Heart right ventricle (tissue), 16 donors: ENCODE results near the gene FST. TPM values are rescaled to one million over a fixed set of nuclear protein-coding genes. Genes with fewer than 3 reads are reported as not detected.

Experiments
- ATAC-seq, 8 donors: fragments of 200-7000 bp; cut with Tn5 transposase; one replicate each; pipeline ENCODE4 v1.9.1; 2020; ENCODE audit warnings: mild to moderate bottlenecking in 8 of 8, moderate library complexity in 8 of 8, moderate number of reproducible peaks in 1 of 8
- DNase-seq, 2 donors: peaks; one replicate each; pipeline ENCODE4 v3.0.0-alpha.2; 2020
- H3K27ac ChIP-seq, 10 donors: fragments of 200-600 bp; sonication (generic) in 2 of 10; one replicate each; pipeline versions ENCODE4 v1.5.0 to v1.8.0; 2020 to 2022; ENCODE audit warnings: mild to moderate bottlenecking in 3 of 10
- H3K27me3 ChIP-seq, 7 donors: fragments of 200-600 bp; one replicate each; pipeline ENCODE4 v1.8.0; 2021 to 2022; ENCODE audit warnings: mild to moderate bottlenecking in 2 of 7
- H3K36me3 ChIP-seq, 9 donors: fragments of 200-600 bp; sonication (generic) in 1 of 9; one replicate each; pipeline versions ENCODE4 v1.5.0 to v1.8.0; 2020 to 2022; ENCODE audit warnings: mild to moderate bottlenecking in 2 of 9
- H3K4me1 ChIP-seq, 9 donors: fragments of 200-600 bp; sonication (generic) in 1 of 9; one replicate each; pipeline versions ENCODE4 v1.5.0 to v1.8.0; 2020 to 2022; ENCODE audit warnings: mild to moderate bottlenecking in 4 of 9
- H3K4me3 ChIP-seq, 10 donors: fragments of 200-600 bp; sonication (generic) in 2 of 10; one replicate each; pipeline versions ENCODE4 v1.5.0 to v1.8.0; 2020 to 2022; ENCODE audit warnings: mild to moderate bottlenecking in 7 of 10, moderate library complexity in 2 of 10
- H3K9me3 ChIP-seq, 11 donors: fragments of 200-600 bp in 10 of 11; sonication (generic) in 2 of 11; one replicate each; pipeline versions ENCODE4 v1.5.0 to v1.8.0; 2013 to 2022; ENCODE audit warnings: mild to moderate bottlenecking in 2 of 11, control low read depth in 1 of 11, moderate library complexity in 1 of 11
- CTCF ChIP-seq, 9 donors: fragments of 200-600 bp; sonication (generic) in 2 of 9; IDR thresholded peaks; one replicate each; pipeline versions ENCODE4 v1.5.0 to v1.8.0; 2021 to 2022; ENCODE audit warnings: antibody characterized with exemption in 9 of 9, mild to moderate bottlenecking in 5 of 9, moderate library complexity in 1 of 9
- WGBS, 2 donors: extraction: QIAGEN DNeasy Blood & Tissue Kit; methylation state at CpG; one replicate each; pipeline ENCODE4 v1.1.7; 2013; ENCODE audit warnings: inconsistent platforms in 1 of 2; 5-methylcytosine and 5-hydroxymethylcytosine counted together
- intact Hi-C, 10 donors: fragments of 100-400 bp; cut with DNase I; formaldehyde crosslinking; loops; one replicate each; pipeline versions ENCODE4 v1.11.1 to v1.14.2; 2022
- polyA plus RNA-seq, 2 donors: library from polyadenylated mRNA; stranded (reverse); fragments of 200-250 nt; gene quantifications; one replicate each; pipeline ENCODE4 v1.2.3, GENCODE V29; 2013
- total RNA-seq, 10 donors: library from RNA; stranded (reverse); fragmentation: NEBNext Ultra II Directional in 3 of 10; extraction: Animal tissue kit (Norgen Biotek cat#: 25700) in 3 of 10; gene quantifications; one replicate each; pipeline versions ENCODE4 v1.2.1 to v1.2.4, GENCODE V29; 2021 to 2023
- donor health status: Arrhythmogenic right ventricular cardiomyopathy.
- donor health status: ischemic (EF 13 %, LVEDD 7.1; RV severe dilation, severe dysfunction).
- donor health status: healthy with polysubstance abuse.
- donor health status: DM: no; HTN: yes; CAD: no.
- donor health status: DM: no; HTN: no; CAD: no.
- donor health status: ischemic (EF 25% LVEDD 6.9; RV normal size, moderate dysfunction).
- donor health status: ischemic (EF 25% LVEDD 5.7; RV mildly dilated, moderate dysfunction).
- donor health status: healthy.
- donor health status: DM: yes; HTN: yes; CAD: no.
- donor health status: Ischemic cardiomyopathy.
- donor health status: ischemic (EF 35%, LVEDD 5.7; RV mildly dilated, moderate dysfunction).
- donor health status: nonischemic (EF 11% LVEDD 7.7; RV severe dilation, severe dysfunction).
- donor health status: DM: yes; HTN: yes; CAD: no.
- donor health status: PGD.
- donor health status: ischemic (EF 29% LVEDD 5.4; RV normal size, mild dysfunction).
- donor health status: nonischemic (EF 23%, LVEDD 6.1; RV moderate dilation, normal function).

Gene FST
- total and polyA plus RNA-seq, 12 donors, result 0.57 to 9.2 (median 2.1) TPM

GRCh38 chr5:53507013-53507412 lies 26.6 kb downstream of the FST start:
- intact Hi-C loops, result no loop called here
- Histone ChIP-seq H3K36me3 (no peaks in the 10 kb centered on the region), H3K27ac (no peak overlapping the region), H3K27me3 (peaks cover 0 to 9% (median 0%) of the 10 kb centered on the region in 7 donors), H3K9me3 (peaks cover 0 to 42% (median 14%) of the 10 kb centered on the region in 11 donors), H3K4me3 (no peak overlapping the region), H3K4me1 (no peaks in the 10 kb centered on the region)
- ATAC-seq (no peak), DNase-seq (no peak)
- WGBS, 2 donors, result 93% methylated on average over 4 of the region's 4 CpGs
- no peak for TF ChIP-seq CTCF (IDR thresholded peaks at IDR 0.05)

DNA sequence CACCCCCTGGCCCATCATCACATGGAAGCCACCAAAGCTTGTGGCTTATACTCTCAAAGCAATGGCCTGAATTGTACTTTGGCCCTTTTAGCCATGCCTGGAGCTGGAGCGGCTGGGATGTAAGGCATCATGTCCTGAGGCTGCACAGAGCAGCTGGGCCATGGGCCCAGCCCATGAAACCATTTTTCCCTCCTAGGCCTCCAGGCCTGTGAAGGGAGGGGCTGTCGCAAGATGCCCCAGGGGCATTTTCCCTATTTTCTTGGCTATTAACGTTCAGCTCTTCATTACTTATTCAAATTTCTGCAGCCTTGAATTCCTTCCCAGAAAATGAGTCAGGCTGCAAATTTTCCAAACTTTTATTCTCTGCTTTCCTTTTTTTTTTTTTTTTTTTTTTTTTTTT lies 27.7 kb downstream of the FST start:
- WGBS, 2 donors, result 86 to 93% methylated on average over 3 of the region's 3 CpGs
- no peaks in the 10 kb centered on the region for H3K36me3 ChIP-seq
- intact Hi-C loops, result no loop called here
- no peaks in the 10 kb centered on the region for H3K27me3 ChIP-seq
- DNase-seq, result no peak
- ATAC-seq, result no peak
- no peaks in the 10 kb centered on the region for H3K4me1 ChIP-seq
- no peak for TF ChIP-seq CTCF (IDR thresholded peaks at IDR 0.05)
- no peak overlapping the region for H3K27ac ChIP-seq
- peaks cover 0 to 48% (median 17%) of the 10 kb centered on the region in 11 donors for H3K9me3 ChIP-seq
- no peak overlapping the region for H3K4me3 ChIP-seq

GRCh38 chr5:53512539-53512938 lies 32.1 kb downstream of the FST start:
- H3K4me1 ChIP-seq, result no peaks in the 10 kb centered on the region
- no peak overlapping the region for H3K4me3 ChIP-seq
- no peak overlapping the region for H3K27ac ChIP-seq
- H3K9me3 ChIP-seq, result peaks cover 0 to 48% (median 17%) of the 10 kb centered on the region in 11 donors
- no peaks in the 10 kb centered on the region for H3K27me3 ChIP-seq
- DNase-seq (no peak), ATAC-seq (no peak)
- intact Hi-C loops, result no loop called here
- no peaks in the 10 kb centered on the region for H3K36me3 ChIP-seq
- no peak for TF ChIP-seq CTCF (IDR thresholded peaks at IDR 0.05)

- H3K4me3 ChIP-seq, result no peak overlapping the region
- no peaks in the 10 kb centered on the region for H3K27me3 ChIP-seq
- ATAC-seq, result no peak
- intact Hi-C loops, result no loop called here
- no peak for DNase-seq
- 87 to 89% methylated on average over 6 of the region's 6 CpGs for WGBS, 2 donors
- H3K9me3 ChIP-seq, result peaks cover 0 to 28% (median 9%) of the 10 kb centered on the region in 11 donors
- H3K4me1 ChIP-seq, result no peaks in the 10 kb centered on the region
- no peak overlapping the region for H3K27ac ChIP-seq
- no peak for TF ChIP-seq CTCF (IDR thresholded peaks at IDR 0.05)
- no peaks in the 10 kb centered on the region for H3K36me3 ChIP-seq
These were observed 35.6 kb downstream of the FST start for GRCh38 chr5:53515988-53516387.

GRCh38 chr5:53520813-53521212 lies 40.4 kb downstream of the FST start:
- intact Hi-C loops, result no loop called here
- no peak for ATAC-seq

More at GRCh38 chr5:53520813-53521212, 40.4 kb downstream of the FST start:
- no peak overlapping the region for H3K27ac ChIP-seq
- no peaks in the 10 kb centered on the region for H3K36me3 ChIP-seq
- no peaks in the 10 kb centered on the region for H3K4me1 ChIP-seq
- no peak for DNase-seq
- no peak overlapping the region for H3K4me3 ChIP-seq
- H3K27me3 ChIP-seq, result no peaks in the 10 kb centered on the region
- H3K9me3 ChIP-seq, result peaks cover 0 to 25% (median 0%) of the 10 kb centered on the region in 11 donors
- TF ChIP-seq CTCF (IDR thresholded peaks at IDR 0.05), result no peak
